Retina (tissue), 1 donor: ENCODE measurements around the gene IRF5.

Experiments
- DNase-seq: peaks from one replicate; pipeline ENCODE4 v3.0.0-alpha.2; 2016

IRF5 gene

GRCh38 chr7:128937647-128938543, at the start of gene IRF5:
Gene IRF5, plus strand, starts transcription at chr7:128937927. Its CDS starts 4,155 bp downstream, at chr7:128942082.
- peak; percentile 53 for DNase-seq

- no peak for DNase-seq
These were observed 49.5 kb upstream of the IRF5 start for GRCh38 chr7:128888039-128888755.

GRCh38 chr7:128888756-128889095, 49.0 kb upstream of the IRF5 start:
- no peak for DNase-seq

GRCh38 chr7:128889121-128889520, 48.6 kb upstream of the IRF5 start:
- DNase-seq: no peak

- DNase-seq: no peak
These were observed 47.2 kb upstream of the IRF5 start for GRCh38 chr7:128890306-128891109.

GRCh38 chr7:128891110-128891941, 46.4 kb upstream of the IRF5 start:
- DNase-seq: no peak

- DNase-seq: no peak
These were observed 45.8 kb upstream of the IRF5 start for GRCh38 chr7:128891942-128892269.

GRCh38 chr7:128892521-128893250, 45.0 kb upstream of the IRF5 start:
- DNase-seq: no peak

- DNase-seq: no peak
These were observed 44.3 kb upstream of the IRF5 start for GRCh38 chr7:128893251-128894100.

- no peak for DNase-seq
These were observed 43.7 kb upstream of the IRF5 start for GRCh38 chr7:128894101-128894440.

GRCh38 chr7:128895320-128895719, 42.4 kb upstream of the IRF5 start:
- no peak for DNase-seq

GRCh38 chr7:128899392-128899791, 38.3 kb upstream of the IRF5 start:
- no peak for DNase-seq

- DNase-seq: no peak
These were observed 37.5 kb upstream of the IRF5 start for GRCh38 chr7:128900237-128900636.

- DNase-seq: no peak
These were observed 34.8 kb upstream of the IRF5 start for GRCh38 chr7:128902761-128903585.

- no peak for DNase-seq
These were observed 33.9 kb upstream of the IRF5 start for GRCh38 chr7:128903621-128904361.

- DNase-seq: peak; percentile 51
These were observed 33.1 kb upstream of the IRF5 start for GRCh38 chr7:128904381-128905197.

- DNase-seq: no peak
These were observed 31.5 kb upstream of the IRF5 start for GRCh38 chr7:128906001-128906765.
